Right lobe of liver (tissue), 6 donors: ENCODE data around the gene BICC1. TPM values are rescaled to one million over a fixed set of nuclear protein-coding genes. Genes with fewer than 3 reads are reported as not detected.
A peak's percentile ranks its signal among the peaks of the same experiment; 100 is the strongest.

Source experiments
- ATAC-seq, 4 donors: fragments of 200-7000 bp; cut with Tn5 transposase; one replicate each; pipeline ENCODE4 v1.9.1; 2020; ENCODE audit warnings: mild to moderate bottlenecking in 4 of 4, moderate library complexity in 4 of 4
- DNase-seq, 3 donors: peaks; one replicate each; pipeline ENCODE4 v3.0.0-alpha.2; 2020
- H3K27ac ChIP-seq, 3 donors: fragments of 200-600 bp; one replicate each; pipeline ENCODE4 v1.8.0; 2022
- H3K27me3 ChIP-seq, 2 donors: fragments of 200-600 bp; one replicate each; pipeline ENCODE4 v1.8.0; 2022
- H3K36me3 ChIP-seq, 4 donors: fragments of 200-600 bp; sonication (generic) in 1 of 4; one replicate each; pipeline versions ENCODE4 v1.5.1 to v1.8.0; 2017 to 2022; ENCODE audit warnings: control low read depth in 1 of 4
- H3K4me1 ChIP-seq, 4 donors: fragments of 200-600 bp; sonication (generic) in 1 of 4; one replicate each; pipeline versions ENCODE4 v1.5.1 to v1.8.0; 2017 to 2022; ENCODE audit warnings: control low read depth in 1 of 4
- H3K4me3 ChIP-seq, 3 donors: fragments of 200-600 bp; one replicate each; pipeline ENCODE4 v1.8.0; 2022
- H3K9me3 ChIP-seq, 4 donors: fragments of 200-600 bp; sonication (generic) in 1 of 4; one replicate each; pipeline versions ENCODE4 v1.5.1 to v1.8.0; 2017 to 2022; ENCODE audit warnings: control low read depth in 1 of 4
- POLR2A ChIP-seq: fragments of 450-650 bp; IDR thresholded peaks from one replicate; pipeline ENCODE4 v1.6.1; 2017; ENCODE audit warnings: antibody characterized with exemption, mild to moderate bottlenecking
- WGBS: methylation state at CpG from one replicate; pipeline ENCODE4 v1.1.6; 2018; ENCODE audit warnings: low coverage, low lambda C conversion rate; ENCODE audit not compliant: insufficient coverage; ENCODE audit errors: missing lambda C conversion rate; 5-methylcytosine and 5-hydroxymethylcytosine counted together
- intact Hi-C, 2 donors: fragments of 100-400 bp; cut with DNase I; formaldehyde crosslinking; loops; one replicate each; pipeline versions ENCODE4 v1.11.2 to v1.14.1; 2022
- total RNA-seq, 6 experiments: library from RNA; depleted of rRNA in 2 of 6; stranded (reverse); fragments of >200 nt in 2 of 6; fragmentation: NEBNext Ultra II Directional in 3 of 6; extraction: Animal tissue kit (Norgen Biotek cat#: 25700) in 3 of 6; gene quantifications; one replicate each; pipeline versions ENCODE4 v1.1.0 to v1.2.4, GENCODE V29; 2016 to 2023
- TF ChIP-seq, protein P1 (sequence below), 4 donors: fragments of 200-600 bp in 3 of 4; fragments of 450-650 bp in 1 of 4; IDR thresholded peaks; one replicate each; pipeline versions ENCODE4 v1.5.1 to v1.8.0; 2016 to 2022; ENCODE audit warnings: antibody characterized with exemption in 4 of 4, mild to moderate bottlenecking in 2 of 4
- donor health status: DM: no; HTN: yes; CAD: no.
- donor health status: DM: no; HTN: no; CAD: no.
- donor health status: DM: no; HTN: no; CAD: no.
- donor health status: DM: no; HTN: yes; CAD: no.
- donor health status: DM: no; HTN: yes; CAD: no.

The BICC1 gene
- total RNA-seq, 6 experiments from 2014 or later = 1.2 to 9.0 (median 2.3) TPM

DNA sequence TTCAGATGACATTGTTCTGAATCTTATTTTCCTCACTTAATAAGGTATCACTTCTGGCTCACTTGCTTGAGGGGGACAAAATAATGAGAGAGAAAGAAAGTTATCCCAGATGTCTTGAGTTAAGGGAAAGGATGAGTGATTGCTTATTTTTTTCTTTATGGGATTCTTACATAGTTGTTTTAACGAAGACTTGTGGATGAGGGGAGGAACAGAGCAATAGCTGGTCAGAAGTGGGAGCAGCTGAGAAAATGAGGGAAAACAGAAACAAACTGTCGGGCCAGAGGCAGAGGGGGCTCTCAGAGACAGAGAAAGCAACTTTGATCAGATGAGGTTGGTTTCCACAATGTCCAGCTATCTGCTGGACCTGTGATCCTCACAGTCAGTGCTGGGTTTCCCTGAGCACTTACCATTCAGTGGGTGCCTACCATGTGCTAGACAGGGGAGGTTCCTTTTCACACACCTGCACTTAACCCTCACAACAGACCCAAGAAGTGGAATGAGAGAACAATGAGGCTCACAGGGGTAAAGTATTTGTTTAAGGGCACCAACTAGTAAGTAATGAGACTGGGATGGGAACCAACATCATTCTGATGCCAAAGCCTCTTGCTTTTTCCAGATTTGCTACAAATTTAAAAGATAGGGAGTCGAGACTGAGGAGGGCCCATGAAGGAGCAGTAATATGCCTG lies 64.2 kb downstream of the BICC1 start:
- intact Hi-C loops = no loop called here
- Histone ChIP-seq H3K9me3 (no peaks in the 10 kb centered on the region), H3K4me1 (no peaks in the 10 kb centered on the region), H3K36me3 (no peaks in the 10 kb centered on the region), H3K4me3 (no peak overlapping the region), H3K27me3 (no peaks in the 10 kb centered on the region), H3K27ac (no peak overlapping the region)
- TF ChIP-seq, protein P1, sequence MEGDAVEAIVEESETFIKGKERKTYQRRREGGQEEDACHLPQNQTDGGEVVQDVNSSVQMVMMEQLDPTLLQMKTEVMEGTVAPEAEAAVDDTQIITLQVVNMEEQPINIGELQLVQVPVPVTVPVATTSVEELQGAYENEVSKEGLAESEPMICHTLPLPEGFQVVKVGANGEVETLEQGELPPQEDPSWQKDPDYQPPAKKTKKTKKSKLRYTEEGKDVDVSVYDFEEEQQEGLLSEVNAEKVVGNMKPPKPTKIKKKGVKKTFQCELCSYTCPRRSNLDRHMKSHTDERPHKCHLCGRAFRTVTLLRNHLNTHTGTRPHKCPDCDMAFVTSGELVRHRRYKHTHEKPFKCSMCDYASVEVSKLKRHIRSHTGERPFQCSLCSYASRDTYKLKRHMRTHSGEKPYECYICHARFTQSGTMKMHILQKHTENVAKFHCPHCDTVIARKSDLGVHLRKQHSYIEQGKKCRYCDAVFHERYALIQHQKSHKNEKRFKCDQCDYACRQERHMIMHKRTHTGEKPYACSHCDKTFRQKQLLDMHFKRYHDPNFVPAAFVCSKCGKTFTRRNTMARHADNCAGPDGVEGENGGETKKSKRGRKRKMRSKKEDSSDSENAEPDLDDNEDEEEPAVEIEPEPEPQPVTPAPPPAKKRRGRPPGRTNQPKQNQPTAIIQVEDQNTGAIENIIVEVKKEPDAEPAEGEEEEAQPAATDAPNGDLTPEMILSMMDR (IDR thresholded peaks at IDR 0.05) = no peak
- no peak for TF ChIP-seq POLR2A
- no peak for DNase-seq
- no peak for ATAC-seq
- WGBS = 37% methylated on average over 3 of the region's 3 CpGs

DNA sequence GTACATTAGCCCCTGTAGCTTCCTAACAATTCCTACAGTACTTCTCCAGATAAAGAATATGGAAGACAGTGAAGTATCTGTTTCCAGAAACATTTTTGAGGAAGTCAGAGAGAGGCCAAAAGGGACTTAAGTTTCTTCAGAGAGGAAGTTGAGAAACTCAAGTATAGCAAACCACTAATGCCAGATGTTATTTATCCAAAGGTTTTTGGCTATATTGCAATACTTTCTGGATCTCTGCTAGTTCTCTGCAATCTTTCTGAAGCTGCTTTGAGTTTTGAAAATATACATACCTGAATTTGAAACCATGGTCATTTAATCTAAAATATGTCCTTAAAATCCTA lies 64.7 kb downstream of the BICC1 start:
- no peaks in the 10 kb centered on the region for H3K4me1 ChIP-seq
- intact Hi-C loops = no loop called here
- no peaks in the 10 kb centered on the region for H3K36me3 ChIP-seq
- TF ChIP-seq, protein P1 (IDR thresholded peaks at IDR 0.05) = no peak
- no peak for TF ChIP-seq POLR2A
- no peaks in the 10 kb centered on the region for H3K9me3 ChIP-seq
- DNase-seq = no peak
- ATAC-seq = peak in 3 of 4 donors; percentile 23 to 31 (median 25)
- no peak overlapping the region for H3K27ac ChIP-seq
- H3K27me3 ChIP-seq = no peaks in the 10 kb centered on the region
- H3K4me3 ChIP-seq = no peak overlapping the region

DNA sequence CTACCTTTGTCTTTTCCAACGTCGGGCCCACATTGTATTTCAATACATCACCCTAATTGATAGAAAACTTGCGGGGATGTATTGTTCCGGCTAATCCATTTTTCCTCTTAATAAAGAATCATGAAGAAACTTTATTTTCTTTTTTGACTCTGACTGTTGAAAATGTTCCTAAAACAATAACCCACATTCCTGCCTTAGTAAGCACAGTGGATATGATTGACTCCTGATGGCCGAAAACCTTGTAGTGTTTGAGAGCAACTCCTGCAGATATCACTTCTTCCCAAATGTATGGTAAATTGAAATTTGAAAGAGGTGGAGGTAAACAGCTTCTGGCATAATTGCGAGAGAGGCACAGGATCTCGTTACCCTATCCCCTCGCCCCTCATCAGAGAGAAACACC lies 65.7 kb downstream of the BICC1 start:
- TF ChIP-seq POLR2A = no peak
- TF ChIP-seq, protein P1 (IDR thresholded peaks at IDR 0.05) = no peak
- Histone ChIP-seq H3K9me3 (no peaks in the 10 kb centered on the region), H3K27me3 (no peaks in the 10 kb centered on the region), H3K36me3 (no peaks in the 10 kb centered on the region), H3K4me3 (no peak overlapping the region), H3K27ac (no peak overlapping the region), H3K4me1 (no peaks in the 10 kb centered on the region)
- ATAC-seq (no peak), DNase-seq (no peak)
- intact Hi-C loops = no loop called here
- WGBS = 78% methylated on average over 6 of the region's 8 CpGs

DNA sequence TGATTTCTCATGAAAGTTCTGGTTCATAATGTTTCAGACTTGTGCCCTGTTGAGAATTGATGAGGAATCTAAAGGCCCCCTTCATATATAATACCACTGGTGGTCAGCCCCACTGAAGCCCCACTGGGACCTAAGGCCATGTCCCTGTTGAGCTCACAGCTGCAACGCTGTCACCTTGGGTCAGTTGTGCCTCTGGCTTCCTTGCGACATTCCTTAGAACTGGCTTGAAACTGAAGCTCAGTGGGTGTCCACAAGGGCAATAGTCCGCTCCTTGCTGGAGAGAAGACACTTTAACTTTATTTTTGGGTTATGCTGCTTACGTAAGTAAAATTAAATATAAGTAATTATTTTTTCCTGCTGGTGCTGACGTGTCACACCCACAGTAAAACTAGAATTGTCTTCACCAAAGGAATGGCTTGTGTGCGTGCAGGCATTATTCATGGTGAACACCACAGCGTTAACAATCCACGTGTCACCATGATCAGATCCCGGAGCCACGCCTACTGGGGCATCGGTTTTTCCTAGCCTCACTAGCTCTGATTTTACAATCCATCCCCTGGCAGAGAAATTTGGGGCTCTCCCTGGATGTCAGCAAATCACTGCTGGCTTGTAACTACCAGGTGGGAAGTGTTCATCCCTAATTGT lies 66.5 kb downstream of the BICC1 start:
- WGBS = 63% methylated on average over 6 of the region's 11 CpGs
- Histone ChIP-seq H3K9me3 (no peaks in the 10 kb centered on the region), H3K36me3 (no peaks in the 10 kb centered on the region), H3K4me1 (no peaks in the 10 kb centered on the region), H3K4me3 (no peak overlapping the region), H3K27ac (no peak overlapping the region), H3K27me3 (no peaks in the 10 kb centered on the region)
- DNase-seq = no peak
- intact Hi-C loops = no loop called here
- ATAC-seq = no peak
- TF ChIP-seq POLR2A = no peak
- TF ChIP-seq, protein P1 (IDR thresholded peaks at IDR 0.05) = no peak
